AG09319 (cell line): ENCODE measurements around the gene PLA2G15.

Experiments
- DNase-seq: peaks from one replicate; pipeline ENCODE4 v3.0.0-alpha.2; 2010; ENCODE audit warnings: low read depth; ENCODE audit errors: extremely low read depth
- CTCF ChIP-seq: IDR thresholded peaks from 2 replicates; pipeline ENCODE4 v1.5.1; 2011; ENCODE audit warnings: low read depth, mild to moderate bottlenecking, inconsistent platforms, low read length, moderate library complexity

The PLA2G15 gene

GRCh38 chr16:68265078-68265920, 20.1 kb downstream of the PLA2G15 start:
- no peak for TF ChIP-seq CTCF
- DNase-seq = no peak

DNA sequence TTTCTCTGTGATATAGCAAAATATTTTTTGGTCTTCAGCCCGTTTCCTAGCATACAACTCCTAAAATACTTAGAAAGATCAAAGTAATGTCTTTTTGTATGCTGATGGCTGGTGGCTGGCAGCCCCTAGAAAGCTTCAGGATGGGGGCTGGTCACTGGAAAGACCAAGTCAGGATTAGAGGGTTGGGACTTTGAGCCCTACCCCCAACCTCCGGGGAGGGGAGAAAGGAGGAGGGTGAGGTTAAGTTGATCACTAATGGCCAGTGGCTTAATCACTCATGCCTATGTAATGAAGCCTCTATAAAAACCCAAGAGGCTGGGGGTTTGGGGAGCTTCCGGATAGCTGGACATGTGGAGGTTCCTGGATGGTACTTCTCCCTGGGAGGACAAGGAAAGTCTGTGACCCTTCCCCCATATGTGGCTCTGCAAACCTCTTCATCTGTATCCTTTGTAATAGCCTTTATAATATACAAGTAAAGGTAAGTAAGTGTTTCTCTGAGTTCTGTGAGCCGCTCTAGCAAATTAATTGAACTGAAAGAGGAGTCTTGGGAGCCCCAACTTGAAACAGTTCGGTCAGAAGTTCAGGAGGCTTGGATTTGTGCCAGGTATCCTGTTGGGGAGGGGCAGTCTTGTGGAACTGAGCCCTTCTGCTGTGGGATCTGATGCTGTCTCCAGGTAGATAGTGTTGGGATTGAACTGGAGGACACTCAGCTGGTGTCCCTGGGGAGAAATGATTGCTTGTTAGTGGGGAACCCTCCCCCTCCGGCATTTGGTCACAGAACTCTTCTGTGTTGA, 22.6 kb downstream of the PLA2G15 start:
- no peak for TF ChIP-seq CTCF
- no peak for DNase-seq

GRCh38 chr16:68269793-68270192, 24.6 kb downstream of the PLA2G15 start:
- no peak for DNase-seq
- no peak for TF ChIP-seq CTCF

GRCh38 chr16:68270353-68270752, 25.2 kb downstream of the PLA2G15 start:
- DNase-seq = no peak
- TF ChIP-seq CTCF = no peak

DNA sequence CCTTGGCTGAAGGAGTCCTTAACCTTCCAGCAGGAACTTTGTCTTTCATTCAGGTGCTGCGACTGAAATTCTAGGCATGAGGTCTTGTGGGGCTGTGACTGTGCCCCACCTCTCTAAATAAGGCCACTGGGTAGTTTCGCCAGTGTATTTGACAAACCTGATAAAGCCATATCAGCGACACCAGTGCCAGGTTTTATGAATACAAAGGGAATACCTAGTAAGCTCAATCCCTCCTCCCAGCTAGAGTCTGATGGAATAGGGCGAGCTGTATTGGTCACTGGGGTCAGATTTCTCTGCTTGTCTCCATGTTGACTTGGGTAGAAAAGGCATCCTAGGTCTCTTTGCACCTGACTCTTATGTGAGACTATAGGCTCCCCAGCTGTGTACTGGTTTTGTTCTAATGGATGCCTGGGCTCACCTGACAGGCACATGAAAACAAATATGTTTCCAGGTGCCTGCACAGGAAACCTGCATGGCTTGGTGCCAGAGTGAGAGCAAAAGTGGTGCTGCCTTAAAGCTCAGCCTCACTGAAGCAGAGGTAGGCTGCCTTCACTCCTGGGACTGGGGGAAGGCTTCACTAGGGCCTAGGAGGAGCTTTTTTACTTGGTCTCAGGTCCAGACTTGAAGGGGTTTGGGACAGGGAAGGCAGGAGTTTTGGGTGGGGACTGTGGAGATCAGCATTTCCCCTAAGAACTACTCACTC, 27.5 kb downstream of the PLA2G15 start:
- DNase-seq = no peak
- TF ChIP-seq CTCF = no peak

DNA sequence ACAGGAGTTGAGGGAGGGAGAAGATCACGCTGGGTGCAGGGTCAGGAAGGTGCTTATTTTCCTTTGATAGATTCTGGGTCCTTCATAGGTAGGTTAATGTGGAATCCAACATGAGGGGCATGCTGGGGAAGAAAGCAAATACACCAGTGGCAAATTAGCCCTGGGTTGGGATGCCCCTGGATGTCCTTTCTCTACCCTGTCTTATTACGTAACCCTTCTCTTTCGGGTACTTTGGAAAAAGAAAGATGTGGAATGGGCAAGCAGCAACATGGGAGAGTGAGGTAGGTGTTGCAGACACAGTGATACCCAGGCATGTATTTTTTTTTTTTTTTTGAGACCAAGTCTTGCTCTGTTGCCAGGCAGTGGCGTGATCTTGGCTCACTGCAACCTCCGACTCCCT, 28.3 kb downstream of the PLA2G15 start:
- no peak for DNase-seq
- TF ChIP-seq CTCF = no peak
